Stimulated activated CD8-positive, alpha-beta memory T cell treated with anti-CD3 and anti-CD28 coated beads, Interleukin-7, amount 100 ng/mL, for 48 hours (primary cell): ENCODE data around the gene GLOD5.

Source experiments
- DNase-seq, 2 donors: peaks; one replicate each; pipeline ENCODE4 v3.0.0-alpha.2; 2020; ENCODE audit warnings: low read depth in 1 of 2; ENCODE audit errors: extremely low read depth in 1 of 2

The GLOD5 gene

GRCh38 chrX:48753708-48754228 is 7.8 kb upstream of the GLOD5 start:
- DNase-seq = no peak

GRCh38 chrX:48754238-48754637 is 7.3 kb upstream of the GLOD5 start:
- no peak for DNase-seq

- DNase-seq = no peak
Measured at GRCh38 chrX:48769230-48769629, 7.7 kb downstream of the GLOD5 start.

- no peak for DNase-seq
Measured at GRCh38 chrX:48770296-48770695, 8.7 kb downstream of the GLOD5 start.

- DNase-seq = no peak
Measured at GRCh38 chrX:48772602-48773001, 11.1 kb downstream of the GLOD5 start.

- no peak for DNase-seq
Measured at GRCh38 chrX:48776818-48777439, 15.4 kb downstream of the GLOD5 start.

GRCh38 chrX:48779399-48779798 is 17.9 kb downstream of the GLOD5 start:
- no peak for DNase-seq

GRCh38 chrX:48781705-48782104 is 20.2 kb downstream of the GLOD5 start:
- DNase-seq = no peak

GRCh38 chrX:48782216-48782615 is 20.7 kb downstream of the GLOD5 start:
- no peak for DNase-seq

- no peak for DNase-seq
Measured at GRCh38 chrX:48782795-48783194, 21.2 kb downstream of the GLOD5 start.

GRCh38 chrX:48784726-48785125 is 23.2 kb downstream of the GLOD5 start:
- no peak for DNase-seq

- no peak for DNase-seq
Measured at GRCh38 chrX:48785186-48785539, 23.6 kb downstream of the GLOD5 start.

GRCh38 chrX:48785540-48786214 is 24.1 kb downstream of the GLOD5 start:
- no peak for DNase-seq

GRCh38 chrX:48786341-48786800 is 24.8 kb downstream of the GLOD5 start, which contains the start of gene GATA1:
GATA1 (plus strand) TSS chrX:48786590; CDS start chrX:48791110, 4,520 bp downstream.
- DNase-seq = no peak

GRCh38 chrX:48786825-48787504 is 25.4 kb downstream of the GLOD5 start:
- DNase-seq = no peak

GRCh38 chrX:48787505-48788443 is 26.2 kb downstream of the GLOD5 start:
- DNase-seq = no peak

- DNase-seq = no peak
Measured at GRCh38 chrX:48789366-48790220, 28.0 kb downstream of the GLOD5 start.

GRCh38 chrX:48790477-48790876 is 28.9 kb downstream of the GLOD5 start:
- no peak for DNase-seq

- no peak for DNase-seq
Measured at GRCh38 chrX:48791063-48791820, 29.7 kb downstream of the GLOD5 start.
